ENCODE measurements around the gene RLF.

GRCh38 chr1:40204856-40205255 lies 43.7 kb downstream of the RLF start:
- TF ChIP-seq CTCF (IDR thresholded peaks at IDR 0.05) (no peak), POLR2A (IDR thresholded peaks at IDR 0.05) (no peak)
